GM12865 (cell line): ENCODE measurements around the gene IFI35.
A peak's percentile ranks its signal among the peaks of the same experiment; 100 is the strongest.
"Not testable (repeated sequence)": the region's sequence is repeated elsewhere in the genome, so short reads cannot be mapped to it uniquely, and the experiment has no call there.

Experiments
- DNase-seq: peaks from one replicate; pipeline ENCODE4 v3.0.0; 2010; ENCODE audit warnings: low read depth
- H3K4me3 ChIP-seq: 2 replicates; pipeline ENCODE4 v1.5.1; 2011; ENCODE audit warnings: mild to moderate bottlenecking, low read depth, low read length, control low read depth
- TF ChIP-seq, protein P1 (sequence below): IDR thresholded peaks from 2 replicates; pipeline ENCODE4 v1.5.1; 2011; ENCODE audit warnings: low read length, control low read depth, low read depth, inconsistent platforms; ENCODE audit not compliant: insufficient read depth; ENCODE audit errors: missing control alignments

The IFI35 gene

GRCh38 chr17:43006639-43007551 is at the start of gene IFI35:
Gene IFI35, plus strand, starts transcription at chr17:43006784. Its CDS starts 164 bp downstream, at chr17:43006948.
- TF ChIP-seq, protein P1, sequence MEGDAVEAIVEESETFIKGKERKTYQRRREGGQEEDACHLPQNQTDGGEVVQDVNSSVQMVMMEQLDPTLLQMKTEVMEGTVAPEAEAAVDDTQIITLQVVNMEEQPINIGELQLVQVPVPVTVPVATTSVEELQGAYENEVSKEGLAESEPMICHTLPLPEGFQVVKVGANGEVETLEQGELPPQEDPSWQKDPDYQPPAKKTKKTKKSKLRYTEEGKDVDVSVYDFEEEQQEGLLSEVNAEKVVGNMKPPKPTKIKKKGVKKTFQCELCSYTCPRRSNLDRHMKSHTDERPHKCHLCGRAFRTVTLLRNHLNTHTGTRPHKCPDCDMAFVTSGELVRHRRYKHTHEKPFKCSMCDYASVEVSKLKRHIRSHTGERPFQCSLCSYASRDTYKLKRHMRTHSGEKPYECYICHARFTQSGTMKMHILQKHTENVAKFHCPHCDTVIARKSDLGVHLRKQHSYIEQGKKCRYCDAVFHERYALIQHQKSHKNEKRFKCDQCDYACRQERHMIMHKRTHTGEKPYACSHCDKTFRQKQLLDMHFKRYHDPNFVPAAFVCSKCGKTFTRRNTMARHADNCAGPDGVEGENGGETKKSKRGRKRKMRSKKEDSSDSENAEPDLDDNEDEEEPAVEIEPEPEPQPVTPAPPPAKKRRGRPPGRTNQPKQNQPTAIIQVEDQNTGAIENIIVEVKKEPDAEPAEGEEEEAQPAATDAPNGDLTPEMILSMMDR = peak; percentile 44
- peak within 1 kb of the TSS; percentile 86 for H3K4me3 ChIP-seq
- DNase-seq = peak; percentile 94

DNA sequence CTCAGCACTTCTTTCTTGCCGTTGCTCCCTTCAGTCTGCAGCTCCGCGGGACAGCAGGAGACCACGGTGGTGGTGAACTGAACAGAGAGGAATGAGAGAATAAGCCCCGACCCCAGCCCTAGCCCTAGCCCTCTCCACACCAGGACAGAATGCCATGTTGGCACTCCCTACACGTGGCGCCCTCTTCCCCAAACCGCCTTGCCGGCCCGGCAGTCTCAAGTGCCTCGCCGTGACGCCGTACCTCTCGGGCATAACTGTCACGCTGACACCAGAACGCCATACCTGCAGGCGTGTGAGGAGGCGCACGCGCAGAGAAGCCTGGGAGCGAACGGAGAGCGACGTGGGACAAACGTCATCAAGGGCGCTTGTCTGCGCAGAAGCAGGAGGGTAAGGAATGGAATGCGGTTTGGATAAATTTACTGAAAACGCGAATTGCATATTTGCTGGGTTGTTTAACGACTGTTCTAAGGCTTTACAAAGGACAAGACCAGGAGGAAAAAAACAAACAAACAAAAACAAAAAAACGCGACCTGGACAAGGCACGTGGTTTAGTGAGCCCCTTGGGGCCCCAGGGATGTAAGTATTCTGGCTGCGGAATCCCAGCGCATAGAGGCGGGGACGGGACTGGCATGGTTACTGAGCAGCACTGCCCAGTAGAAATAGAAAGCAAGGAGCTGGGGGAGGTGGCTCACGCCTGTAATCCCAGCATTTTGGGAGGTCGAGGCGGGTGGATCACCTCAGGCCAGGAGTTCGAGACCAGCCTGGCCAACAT is 42.2 kb upstream of the IFI35 start, which contains the start of gene AARSD1:
Gene AARSD1, minus strand, starts transcription at position 294 of the 772 bp plus-strand sequence. Its CDS starts 14 bp downstream, at position 280.
- H3K4me3 ChIP-seq = peak within 1 kb of the TSS; percentile 99
- TF ChIP-seq, protein P1 = no peak

DNA sequence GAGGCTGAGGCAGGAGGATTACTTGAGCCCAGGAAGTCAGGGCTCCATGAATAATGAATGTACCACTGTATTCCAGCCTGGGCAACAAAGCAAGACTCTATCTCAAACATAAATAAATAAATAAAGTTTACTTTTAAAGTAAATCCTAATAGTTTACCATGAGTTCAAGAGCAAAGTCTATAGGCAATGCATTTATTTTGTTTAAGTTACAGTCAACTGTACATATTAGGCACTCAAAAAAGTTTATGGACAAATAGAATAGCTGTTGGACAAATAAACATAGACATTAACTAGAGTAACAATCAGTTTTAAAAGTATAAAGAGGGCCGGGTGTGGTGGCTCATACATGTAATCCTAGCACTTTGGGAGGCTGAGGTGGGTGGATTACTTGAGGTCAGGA is 38.7 kb upstream of the IFI35 start:
- no peak overlapping the region for H3K4me3 ChIP-seq
- TF ChIP-seq, protein P1 = no peak
- DNase-seq = no peak

More for the DNA sequence above, 42.2 kb upstream of the IFI35 start, which contains the start of gene AARSD1:
- peak; percentile 96 for DNase-seq

DNA sequence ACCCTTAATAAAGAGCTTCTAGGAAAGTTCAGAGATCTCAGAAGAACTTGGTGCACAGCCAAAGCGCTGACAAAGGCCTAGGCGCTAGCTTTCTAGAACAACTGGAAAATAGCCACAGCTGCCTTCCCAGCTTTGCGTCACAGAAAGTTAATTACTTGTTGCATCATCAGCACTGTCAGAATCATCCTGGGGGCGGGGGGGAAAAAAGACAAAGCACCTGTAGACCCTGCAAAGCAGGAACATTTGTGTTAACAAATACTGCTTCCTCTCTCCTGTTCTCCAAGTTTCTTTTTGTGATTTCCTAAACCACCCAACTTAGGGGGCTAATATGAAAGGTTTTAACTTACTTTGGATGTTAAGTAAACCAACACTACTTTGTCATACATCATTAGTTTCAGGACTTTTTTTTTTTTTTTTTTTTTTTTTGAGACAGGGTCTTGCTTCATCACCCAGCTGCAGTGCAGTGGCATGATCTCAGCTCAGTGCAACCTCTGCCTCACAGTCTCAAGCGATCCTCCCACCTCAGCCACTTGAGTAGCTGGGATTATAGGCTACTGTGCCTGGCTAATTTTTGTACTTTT is 37.5 kb upstream of the IFI35 start:
- TF ChIP-seq, protein P1 = no peak
- no peak for DNase-seq
- no peak overlapping the region for H3K4me3 ChIP-seq

- TF ChIP-seq, protein P1 = no peak
- DNase-seq = no peak
These were observed 35.0 kb upstream of the IFI35 start for GRCh38 chr17:42971589-42971988.

GRCh38 chr17:42973323-42973722 is 33.3 kb upstream of the IFI35 start:
- not testable (repeated sequence) for H3K4me3 ChIP-seq, DNase-seq

More at GRCh38 chr17:42971589-42971988, 35.0 kb upstream of the IFI35 start:
- no peak overlapping the region for H3K4me3 ChIP-seq
